Measurements from ENCODE around the gene CHP2.
A peak's percentile ranks its signal among the peaks of the same experiment; 100 is the strongest.
"Not testable (repeated sequence)": the region's sequence is repeated elsewhere in the genome, so short reads cannot be mapped to it uniquely, and the experiment has no call there.

Gene CHP2

DNA sequence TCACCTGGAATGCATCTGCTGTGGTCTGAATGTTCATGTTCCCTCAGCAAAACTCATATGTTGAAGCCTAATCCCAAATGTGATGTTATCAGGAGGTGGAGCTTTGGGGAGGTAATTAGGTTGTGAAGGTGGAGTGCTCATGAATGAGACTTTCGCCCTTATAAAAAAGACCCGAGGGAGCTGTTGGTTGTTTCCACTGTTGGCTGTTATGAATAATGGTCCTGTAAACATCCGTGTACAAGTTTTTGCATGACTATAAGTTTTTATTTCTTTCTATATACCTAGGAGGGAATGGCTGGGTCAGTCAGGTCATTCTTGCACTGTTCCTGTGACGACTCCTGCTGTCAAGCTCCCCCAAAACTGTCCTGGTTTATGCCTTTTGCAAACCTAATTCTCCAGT is 9.6 kb upstream of the CHP2 start:
- no peak for DNase-seq (ENCODE audit: low spot score)

DNA sequence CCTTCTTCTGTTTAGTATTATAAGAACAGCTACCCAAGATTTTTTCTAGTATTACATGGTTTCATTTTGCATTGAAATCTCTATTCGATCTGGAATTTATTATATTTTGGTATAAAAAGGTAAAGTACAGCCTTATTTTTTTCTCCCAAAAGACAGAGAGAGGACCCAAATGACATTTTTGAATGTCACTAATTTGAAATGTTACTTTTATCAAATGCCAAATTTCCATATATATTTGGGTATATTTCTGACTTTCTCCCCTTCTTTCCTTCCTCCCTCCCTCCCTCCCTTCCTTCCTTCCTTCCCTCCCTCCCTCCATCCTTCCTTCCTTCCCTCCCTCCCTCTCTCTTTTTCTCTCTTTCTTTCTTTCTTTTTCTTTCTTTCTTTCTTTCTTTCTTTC is 6.2 kb upstream of the CHP2 start:
- DNase-seq (ENCODE audit: low spot score) = no peak

DNA sequence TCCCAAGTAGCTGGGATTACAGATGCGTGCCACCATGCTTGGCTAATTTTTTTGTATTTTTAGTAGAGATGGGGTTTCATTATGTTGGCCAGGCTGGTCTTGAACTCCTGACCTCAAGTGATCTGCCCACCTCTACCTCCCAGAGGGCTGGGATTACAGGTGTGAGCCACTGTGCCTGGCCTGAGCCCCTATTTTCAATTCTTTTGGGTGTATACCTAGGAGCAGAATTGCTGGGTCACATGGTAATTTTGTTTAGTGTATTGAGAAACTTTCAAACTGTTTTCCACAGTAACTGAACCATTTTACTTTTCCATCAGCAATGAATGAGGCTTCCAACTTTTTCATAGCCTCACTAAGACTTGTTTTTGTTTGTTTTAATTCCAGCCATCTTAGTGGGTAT is 3.8 kb upstream of the CHP2 start:
- not testable (repeated sequence) for DNase-seq (ENCODE audit: low spot score)

DNA sequence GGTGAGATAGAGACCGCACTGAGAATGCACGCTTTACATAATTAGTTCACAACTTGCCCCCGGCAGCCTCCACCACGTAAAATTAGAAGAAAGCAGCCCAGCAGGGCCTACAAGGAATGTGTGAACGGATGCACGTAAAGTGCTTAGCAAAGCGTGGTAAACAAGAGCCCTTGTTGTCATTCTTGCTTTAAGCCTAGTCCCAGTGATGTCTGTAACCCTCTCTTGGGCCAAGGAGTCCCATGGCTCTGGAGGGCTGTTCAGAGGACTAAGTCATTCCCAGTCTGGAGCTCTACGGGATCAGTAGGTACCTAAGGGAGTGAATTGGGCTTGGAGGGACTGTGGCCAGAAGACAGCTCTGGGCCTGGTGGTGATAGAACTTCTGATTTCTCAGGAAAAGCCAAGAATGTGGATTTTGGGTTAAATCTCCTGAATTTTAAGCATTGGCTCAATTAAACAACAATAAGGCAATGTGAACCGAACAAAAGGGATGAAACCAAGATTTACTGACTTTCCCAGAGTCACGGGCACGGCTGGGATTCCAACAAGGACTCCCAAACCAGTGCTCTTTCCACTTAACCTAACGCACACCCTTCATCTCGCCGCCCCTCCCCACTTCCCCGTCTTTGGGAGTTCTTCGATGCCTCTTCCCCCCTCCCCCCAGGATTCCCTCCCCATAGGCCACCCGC is 775 bp upstream of the CHP2 start:
- DNase-seq (ENCODE audit: low spot score) = no peak

DNA sequence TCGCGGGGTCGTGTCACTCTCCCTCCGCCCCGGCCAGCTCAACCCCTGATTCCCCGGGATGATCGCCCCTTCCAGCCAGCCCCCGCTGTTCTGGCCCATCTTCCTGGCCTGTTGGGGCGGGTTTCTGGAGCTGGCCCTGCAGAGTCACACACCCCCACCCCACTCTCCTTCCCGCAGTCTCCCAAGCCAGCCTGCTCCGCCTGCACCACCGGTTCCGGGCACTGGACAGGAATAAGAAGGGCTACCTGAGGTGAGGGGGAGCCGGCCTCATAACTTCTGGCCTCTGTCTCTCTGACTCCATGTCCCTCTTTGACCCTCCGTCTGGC is 621 bp downstream of the CHP2 start:
- no peak for DNase-seq (ENCODE audit: low spot score)

DNA sequence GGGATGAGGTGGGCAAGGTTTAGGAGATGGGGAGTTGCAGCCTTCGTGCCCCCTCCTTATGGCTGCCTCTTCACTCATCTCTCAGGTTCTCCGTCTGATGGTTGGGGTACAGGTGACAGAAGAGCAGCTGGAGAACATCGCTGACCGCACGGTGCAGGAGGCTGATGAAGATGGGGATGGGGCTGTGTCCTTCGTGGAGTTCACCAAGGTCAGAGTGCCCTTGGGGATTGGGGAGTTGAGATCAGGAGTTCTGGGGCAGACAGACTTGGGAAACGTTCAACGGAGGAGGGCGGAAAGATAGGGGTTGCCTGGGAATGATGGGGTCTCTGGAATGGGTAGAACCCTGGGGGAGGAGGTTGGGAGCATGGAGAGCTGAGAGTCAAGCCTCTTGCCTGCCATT is 2.3 kb downstream of the CHP2 start:
- DNase-seq (ENCODE audit: low spot score) = no peak

DNA sequence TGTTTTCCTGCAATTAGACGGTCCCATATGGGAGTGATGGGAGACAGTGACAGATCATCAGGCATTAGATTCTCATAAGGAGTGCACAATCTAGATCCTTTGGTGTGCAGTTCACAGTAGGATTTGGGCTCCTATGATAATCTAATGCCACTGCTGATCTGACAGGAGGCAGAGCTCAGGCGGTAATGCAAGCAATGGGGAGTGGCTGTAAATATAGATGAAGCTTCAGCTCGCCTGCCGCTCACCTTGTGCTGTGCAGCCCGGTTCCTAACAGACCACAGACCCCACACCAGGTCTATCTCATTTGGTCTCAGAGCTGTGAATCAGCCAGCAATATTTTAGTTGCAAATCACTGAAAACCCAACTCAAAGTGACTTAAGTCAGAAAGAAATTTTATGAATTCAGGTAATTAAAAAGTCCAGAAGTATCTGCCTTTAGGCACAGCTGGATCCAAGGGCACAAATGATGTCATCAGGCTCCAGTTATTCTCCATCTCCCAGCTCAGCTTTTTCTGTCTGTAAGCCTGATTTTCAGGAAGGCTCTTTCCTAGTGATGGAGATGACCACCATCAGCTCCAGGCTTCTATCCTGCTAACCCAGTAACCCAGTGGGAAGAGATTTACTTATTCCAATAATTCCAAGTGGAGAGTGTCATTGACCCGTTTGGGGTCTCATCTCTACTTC is 3.3 kb downstream of the CHP2 start:
- no peak for DNase-seq (ENCODE audit: low spot score)

DNA sequence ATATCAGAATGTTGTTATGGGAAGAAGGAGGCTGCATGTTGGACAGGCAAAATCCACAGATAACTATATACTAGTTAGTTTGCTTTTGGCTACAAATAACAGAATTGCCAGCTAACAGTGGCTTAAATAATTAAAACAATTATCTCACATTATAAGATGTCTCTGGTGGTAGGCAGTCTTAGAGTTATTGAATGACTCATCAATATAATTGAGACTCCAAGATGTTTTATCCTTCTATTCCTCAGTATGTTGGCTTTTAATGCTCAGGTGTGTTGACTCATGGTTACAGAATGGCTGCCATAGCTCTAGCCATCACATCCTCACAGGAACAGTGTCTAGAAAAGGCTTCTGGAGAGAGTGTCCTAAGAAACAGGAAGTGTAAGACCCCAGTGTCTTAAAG is 11.1 kb downstream of the CHP2 start:
- DNase-seq (ENCODE audit: low spot score) = no peak

DNA sequence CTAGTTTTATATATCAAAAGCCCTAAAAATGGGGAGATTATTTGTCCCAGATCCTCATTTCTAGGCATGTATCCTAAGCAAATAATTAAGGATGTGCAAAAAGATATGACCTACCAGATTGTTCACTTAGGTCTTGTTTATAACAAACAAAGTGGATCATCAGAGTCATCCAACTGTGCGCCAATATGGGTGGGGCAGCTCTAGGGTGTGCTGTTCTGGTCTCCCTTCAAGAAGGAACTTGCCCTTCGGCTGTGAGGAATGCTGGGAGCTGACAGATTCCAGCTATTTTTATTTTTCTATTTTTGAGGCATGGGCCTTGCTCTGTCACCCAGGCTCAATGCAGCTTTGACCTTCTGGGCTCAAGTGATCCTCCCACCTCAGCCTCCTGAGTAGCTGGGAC is 13.8 kb downstream of the CHP2 start:
- DNase-seq (ENCODE audit: low spot score) = no peak

DNA sequence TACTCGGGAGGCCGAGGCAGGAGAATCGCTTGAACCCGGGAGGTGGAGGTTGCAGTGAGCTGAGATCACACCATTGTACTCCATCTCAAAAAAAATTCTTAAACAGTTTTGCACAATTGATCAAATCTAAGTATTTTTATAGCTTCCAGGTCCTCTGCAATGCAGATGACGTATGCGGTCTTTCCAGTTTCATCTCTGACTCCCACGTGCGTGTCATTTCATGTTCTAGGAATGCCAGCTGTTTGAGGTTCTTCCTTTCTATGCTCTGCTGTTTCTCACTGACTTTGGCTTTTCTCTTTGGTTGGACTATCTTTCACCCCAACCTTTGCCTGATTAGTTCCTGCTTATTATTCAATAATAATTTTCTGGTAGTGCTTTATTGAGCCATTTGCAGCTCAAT is 16.2 kb downstream of the CHP2 start:
- no peak for DNase-seq (ENCODE audit: low spot score)

DNA sequence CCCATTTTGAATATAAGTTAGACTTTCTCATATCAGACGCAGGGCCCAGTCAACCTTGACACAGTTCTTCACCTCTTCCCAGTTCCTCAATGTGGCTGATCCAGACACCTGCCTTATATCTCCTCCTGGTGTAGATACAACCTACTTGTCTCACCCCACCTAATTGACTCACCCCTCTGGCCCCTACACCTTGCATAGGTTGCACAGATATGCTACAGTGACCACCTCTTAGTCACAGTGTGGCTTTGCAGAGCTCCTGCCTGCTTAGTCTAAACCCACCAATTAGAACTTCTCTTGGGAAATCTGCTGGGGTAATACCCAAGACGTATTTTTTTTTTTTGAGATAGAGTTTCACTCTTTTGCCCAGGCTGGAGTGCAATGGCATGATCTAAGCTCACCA is 16.8 kb downstream of the CHP2 start:
- DNase-seq (ENCODE audit: low spot score) = no peak

DNA sequence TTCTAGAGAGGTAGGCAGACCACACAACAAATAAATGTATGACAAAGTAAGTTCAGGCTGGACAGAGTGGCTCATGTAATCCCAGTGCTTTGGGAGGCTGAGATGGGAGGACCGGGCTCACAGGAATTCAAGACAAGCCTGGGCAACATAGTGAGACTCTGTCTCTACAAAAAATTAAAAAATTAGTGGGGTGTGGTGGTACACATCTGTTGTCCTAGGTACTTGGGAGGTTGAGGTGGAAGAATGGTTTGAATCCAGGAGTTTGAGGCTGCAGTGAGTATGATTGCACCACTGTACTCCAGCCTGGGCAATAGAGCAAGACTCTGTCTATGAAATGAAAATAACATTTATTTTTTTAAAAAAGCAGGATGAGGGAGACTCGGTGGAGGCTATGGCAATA is 18.5 kb downstream of the CHP2 start:
- DNase-seq (ENCODE audit: low spot score) = no peak

DNA sequence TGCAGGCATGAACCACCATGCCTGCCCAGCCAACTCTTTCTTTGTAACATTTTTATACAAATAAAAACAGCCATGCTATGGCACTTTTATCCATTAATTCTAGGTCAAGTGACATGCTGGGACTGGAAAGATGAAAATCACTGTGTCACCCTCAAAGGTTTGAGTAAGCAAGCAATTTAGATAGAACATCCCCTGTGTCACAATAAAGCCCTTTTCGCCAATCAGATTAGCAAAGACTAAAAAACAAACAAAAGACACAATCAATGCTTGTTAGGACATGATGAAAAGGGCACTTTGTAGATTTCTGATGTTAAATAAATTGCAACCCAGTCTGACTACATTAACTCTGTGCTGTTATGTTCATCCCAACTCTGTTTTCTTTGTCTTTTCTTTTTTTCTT is 26.4 kb downstream of the CHP2 start:
- DNase-seq (ENCODE audit: low spot score) = no peak

DNA sequence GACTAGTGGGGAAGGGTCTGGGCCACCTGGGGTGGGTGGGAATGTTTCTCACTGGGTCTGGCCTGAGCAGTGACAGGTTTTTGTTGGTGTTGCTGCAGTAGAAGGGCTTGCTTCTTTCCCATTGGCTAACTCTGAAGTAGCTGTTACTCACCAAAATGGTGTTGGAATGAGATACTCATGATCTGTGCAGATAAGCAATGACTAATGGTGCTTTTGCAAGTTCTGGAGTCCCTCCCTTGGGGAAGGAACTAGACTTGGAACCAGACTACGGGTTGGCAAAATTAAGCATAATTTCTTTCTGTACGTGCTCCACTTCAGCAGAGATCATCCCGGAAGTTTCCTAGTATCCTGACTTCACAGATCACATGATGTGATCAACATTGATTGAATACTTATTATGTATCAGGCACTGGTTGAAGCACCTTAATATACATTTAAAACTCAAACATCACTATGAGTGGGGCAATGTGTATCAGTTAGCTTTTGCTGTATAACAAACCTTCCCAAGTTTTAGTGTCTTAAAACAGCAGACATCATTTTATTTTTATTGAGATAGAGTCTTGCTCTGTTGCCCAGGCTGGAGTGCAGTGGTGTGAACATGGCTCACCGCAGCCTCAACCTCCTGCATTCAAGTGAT is 30.1 kb downstream of the CHP2 start:
- DNase-seq (ENCODE audit: low spot score) = no peak

DNA sequence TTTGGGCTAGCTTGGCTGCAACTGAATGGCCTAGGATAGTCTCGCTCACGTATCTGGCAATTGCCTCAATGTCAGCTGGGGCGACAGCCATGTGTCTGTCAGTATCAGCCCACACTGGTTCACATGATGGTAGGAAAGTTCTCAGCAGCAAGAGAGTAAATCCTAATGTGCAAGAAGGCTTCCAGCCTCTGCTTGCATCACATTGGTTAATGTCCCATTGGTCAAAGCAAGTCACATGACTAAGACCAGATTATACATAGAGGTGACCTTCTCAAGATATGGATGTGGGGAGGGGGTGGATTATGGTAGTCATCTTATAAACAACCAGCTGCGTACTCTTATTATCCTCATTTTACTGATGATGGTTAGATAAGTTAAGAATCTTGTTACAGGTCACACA is 31.0 kb downstream of the CHP2 start:
- DNase-seq (ENCODE audit: low spot score) = no peak

DNA sequence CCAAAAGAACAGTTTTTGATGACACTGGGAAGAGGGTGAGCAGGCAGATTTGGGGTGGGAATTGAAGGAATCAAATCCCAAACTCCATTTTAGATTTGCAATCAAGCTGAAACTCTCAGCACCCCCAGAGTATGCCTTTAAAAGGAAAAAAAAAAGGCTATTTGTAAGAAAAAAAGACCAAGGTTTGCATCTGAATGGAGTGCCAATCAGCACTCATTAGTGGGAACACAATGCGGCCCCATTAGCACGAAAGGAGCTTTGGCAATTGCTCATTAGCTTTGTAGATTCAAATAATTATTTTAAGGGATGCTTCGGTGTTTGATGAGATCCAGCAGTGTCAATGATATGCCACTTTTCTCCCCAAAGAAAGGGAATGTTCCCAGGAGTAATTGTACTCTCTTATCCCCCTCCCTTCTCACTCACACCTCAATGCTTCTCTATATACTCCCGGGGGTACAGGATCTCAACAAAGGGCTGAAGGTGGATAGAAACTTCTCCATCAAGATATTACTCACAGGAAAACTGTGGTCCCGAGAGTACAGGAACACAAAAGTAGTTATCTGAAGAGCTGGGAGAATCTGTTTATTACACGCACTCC is 32.2 kb downstream of the CHP2 start:
- no peak for DNase-seq (ENCODE audit: low spot score)

DNA sequence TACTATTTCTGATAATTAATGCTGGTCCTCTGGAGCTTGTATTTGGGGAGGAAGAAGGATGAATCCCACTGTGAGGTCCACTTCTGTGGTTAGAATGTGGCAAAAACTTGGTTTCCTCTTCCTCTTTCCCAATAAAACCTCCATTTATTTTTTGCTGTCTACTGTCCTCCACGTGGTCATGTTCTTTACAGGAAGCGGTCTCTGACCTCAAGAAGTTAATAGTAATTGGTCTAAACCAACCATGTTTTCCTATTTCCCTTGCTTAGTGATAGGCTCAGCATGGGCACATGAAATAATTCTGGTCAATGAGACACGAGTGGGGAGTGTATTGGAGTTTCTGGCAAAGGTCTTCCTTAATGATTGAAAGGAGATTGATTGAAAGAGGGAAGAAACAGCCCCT is 33.9 kb downstream of the CHP2 start:
- DNase-seq (ENCODE audit: low spot score) = no peak

DNA sequence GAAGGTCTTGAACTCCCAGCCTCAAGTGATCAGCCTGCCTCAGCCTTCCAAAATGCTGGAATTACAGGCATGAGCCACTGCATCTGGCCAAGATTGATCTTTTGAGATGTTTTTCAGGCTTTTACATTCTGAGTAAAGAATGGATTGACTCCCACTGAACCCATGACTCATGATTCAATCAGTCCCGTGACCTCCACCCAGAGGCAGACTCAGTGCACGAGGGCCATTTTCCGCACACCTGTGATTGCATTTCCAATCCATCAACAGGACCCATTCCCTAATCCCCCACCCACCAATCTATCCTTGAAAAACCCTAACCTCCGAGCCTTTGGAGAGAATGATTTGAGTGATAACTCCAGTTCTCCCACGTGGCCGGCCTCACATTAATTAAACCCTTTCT is 40.6 kb downstream of the CHP2 start:
- no peak for DNase-seq (ENCODE audit: low spot score)

DNA sequence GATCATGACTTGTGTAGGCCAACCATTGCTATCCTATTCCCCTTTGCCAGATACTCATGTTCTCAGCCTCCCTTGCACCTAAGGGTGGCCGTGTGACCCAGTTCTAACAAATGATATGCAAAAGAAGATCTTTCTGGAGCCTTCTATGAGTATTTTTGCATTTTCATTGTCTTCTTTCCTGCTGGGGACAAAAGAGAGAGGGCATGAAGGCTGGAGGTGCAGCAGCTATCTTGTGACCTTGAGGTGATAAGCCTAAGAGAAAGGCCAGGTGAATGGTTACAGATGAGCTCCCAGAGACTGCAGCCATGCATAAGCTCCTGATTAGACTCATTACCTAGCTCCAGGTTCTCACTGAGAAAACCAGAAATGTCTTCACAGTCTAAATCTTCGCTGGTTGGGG is 42.1 kb downstream of the CHP2 start:
- DNase-seq (ENCODE audit: low spot score) = no peak

DNA sequence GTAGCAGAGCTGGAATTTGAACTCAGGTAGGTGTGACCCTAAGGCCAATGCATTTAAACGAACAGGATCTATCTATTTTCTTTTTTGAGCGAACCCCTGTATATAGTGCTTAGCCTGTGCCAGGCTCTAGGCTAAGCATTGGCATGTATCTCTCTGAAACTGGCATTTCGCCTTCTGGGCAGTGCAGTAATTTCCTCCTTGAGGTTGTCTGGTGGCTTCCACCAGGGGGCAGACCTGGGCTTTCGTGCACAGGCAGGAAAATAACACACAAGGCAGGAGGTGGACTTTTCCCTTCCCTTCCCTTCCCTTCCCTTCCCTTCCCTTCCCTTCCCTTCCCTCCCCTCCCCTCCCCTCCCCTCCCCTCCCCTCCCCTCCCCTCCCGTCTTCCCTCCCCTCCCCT is 46.6 kb downstream of the CHP2 start:
- DNase-seq (ENCODE audit: low spot score) = peak; percentile 81

DNA sequence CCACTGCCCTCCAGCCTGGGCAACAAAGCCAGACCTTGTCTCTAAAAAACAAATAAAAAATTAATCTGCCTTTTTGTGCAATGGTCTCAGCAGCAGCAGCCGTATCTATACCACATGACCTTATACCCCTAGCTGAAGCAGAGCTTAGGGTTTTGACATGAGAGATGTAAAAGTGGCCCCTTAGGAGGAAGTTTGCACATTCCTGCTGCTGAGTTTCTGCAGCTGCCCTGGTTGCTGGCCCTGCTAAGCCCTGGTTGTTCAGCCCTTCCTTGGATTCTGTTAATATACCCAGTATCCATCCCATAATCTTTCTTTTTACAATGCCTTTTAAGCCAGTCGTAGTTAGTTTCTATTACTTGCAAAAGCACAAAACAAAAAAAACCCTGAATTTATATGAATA is 48.0 kb downstream of the CHP2 start:
- no peak for DNase-seq (ENCODE audit: low spot score)

DNA sequence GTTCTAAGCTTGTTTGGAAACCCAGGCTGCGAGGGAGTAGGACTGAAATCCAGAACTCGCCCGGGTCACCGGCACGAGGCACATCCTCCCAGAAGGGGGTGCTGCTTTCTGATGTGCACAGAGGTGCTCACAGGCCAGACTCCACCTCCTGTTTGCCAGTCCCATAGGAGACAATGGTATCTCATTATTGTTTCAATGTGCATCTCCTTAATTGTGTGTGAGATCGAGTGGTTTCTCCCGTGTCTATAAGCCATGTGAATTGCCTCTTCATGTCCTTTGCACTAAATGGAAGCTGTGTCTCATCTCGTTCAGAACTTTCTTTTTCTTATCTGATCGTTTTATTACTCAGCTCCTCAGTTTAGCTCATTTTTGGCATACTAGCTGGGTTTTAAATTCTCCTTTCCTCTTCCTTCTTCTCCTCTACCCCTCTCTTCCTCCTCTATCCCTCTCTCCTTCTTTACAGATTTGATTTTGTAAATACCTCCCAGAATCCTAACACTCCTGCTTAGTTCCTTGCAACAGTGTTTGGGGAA is 48.8 kb downstream of the CHP2 start:
- DNase-seq (ENCODE audit: low spot score) = peak; percentile 60

DNA sequence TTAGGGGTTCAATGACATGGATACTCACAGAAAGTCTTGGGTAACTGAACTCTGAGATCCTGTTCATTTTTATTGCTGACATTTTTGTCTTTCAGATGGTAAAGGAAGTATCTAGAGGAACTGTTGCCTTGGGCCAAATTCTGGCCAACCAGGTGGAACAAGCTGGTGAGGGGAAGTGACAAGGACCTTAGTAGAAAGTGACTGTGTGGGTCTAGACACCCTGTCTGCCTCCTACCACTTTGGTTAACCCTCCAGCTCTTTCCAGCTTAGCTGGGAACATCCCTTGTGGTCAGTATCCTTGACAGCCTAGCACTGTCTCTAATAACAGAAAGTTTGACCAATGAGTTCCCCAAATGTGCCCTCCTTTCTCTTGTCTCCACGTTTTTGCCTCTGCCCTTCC is 52.2 kb downstream of the CHP2 start:
- DNase-seq (ENCODE audit: low spot score) = no peak

Measured in AG20443 (cell line).